OCI-LY7 (cell line): Measurements from ENCODE around the gene SYT2. TPM values are rescaled to one million over a fixed set of nuclear protein-coding genes. Genes with fewer than 3 reads are reported as not detected.

Source experiments
- BruUV-seq: library from RNA; stranded (reverse); fragments of 400-500 nt; replicated peaks from 2 replicates; lab custom pipeline; 2021; lab: Mats Ljungman, UMichigan
- CTCF ChIA-PET: fragments of 300-600 bp; sonication (Branson Sonifier 250); formaldehyde crosslinking; loops from one replicate; lab custom pipeline; 2022; ENCODE audit warnings: antibody characterized with exemption; ENCODE audit not compliant: unreplicated experiment; lab: Charles Lee
- POLR2A ChIA-PET: fragments of 300-600 bp; sonication (Branson Sonifier 250); formaldehyde crosslinking; loops from one replicate; lab custom pipeline; 2022; ENCODE audit warnings: antibody characterized with exemption; lab: Charles Lee
- DNase-seq: peaks from one replicate; pipeline ENCODE4 v3.0.0-alpha.2; 2015; ENCODE audit warnings: low spot score
- H2AFZ ChIP-seq: fragments of 200-600 bp; sonication (generic), shearing (Covaris generic); 2 replicates; pipeline ENCODE4 v1.6.1; 2014; ENCODE audit warnings: mild to moderate bottlenecking, antibody characterized with exemption, low read length, moderate library complexity
- H3K27ac ChIP-seq: fragments of 200-600 bp; sonication (generic); 2 replicates; pipeline ENCODE4 v1.5.1; 2014; ENCODE audit warnings: mixed run types, low read depth, mild to moderate bottlenecking, moderate library complexity, low read length, inconsistent platforms; ENCODE audit not compliant: poor library complexity, severe bottlenecking
- H3K36me3 ChIP-seq: fragments of 200-600 bp; sonication (generic); 2 replicates; pipeline ENCODE4 v1.6.1; 2014; ENCODE audit warnings: mild to moderate bottlenecking, antibody characterized with exemption, low read length, moderate library complexity, mixed read lengths; ENCODE audit not compliant: insufficient read depth
- H3K4me1 ChIP-seq: fragments of 200-600 bp; sonication (generic); 2 replicates; pipeline ENCODE4 v1.5.1; 2014; ENCODE audit warnings: mild to moderate bottlenecking, low read length; ENCODE audit not compliant: insufficient read depth, poor library complexity, severe bottlenecking
- H3K4me2 ChIP-seq: fragments of 200-600 bp; sonication (generic); 2 replicates; pipeline ENCODE4 v1.6.1; 2014; ENCODE audit warnings: mild to moderate bottlenecking, low read length
- H3K4me3 ChIP-seq: fragments of 200-600 bp; sonication (generic); 2 replicates; pipeline ENCODE4 v1.5.1; 2014; ENCODE audit warnings: mild to moderate bottlenecking, low read depth, low read length; ENCODE audit not compliant: poor library complexity, severe bottlenecking
- H3K79me2 ChIP-seq: fragments of 200-600 bp; sonication (generic); 2 replicates; pipeline ENCODE4 v1.6.1; 2016; ENCODE audit warnings: low read depth, mild to moderate bottlenecking, low read length, moderate library complexity, mixed read lengths; ENCODE audit not compliant: insufficient read depth
- H3K9me2 ChIP-seq: fragments of 200-600 bp; sonication (generic); 2 replicates; pipeline ENCODE4 v1.6.1; 2016; ENCODE audit warnings: mild to moderate bottlenecking, low read length, mixed read lengths; ENCODE audit not compliant: insufficient read depth
- H3K9me3 ChIP-seq: fragments of 200-600 bp; sonication (generic); 2 replicates; pipeline ENCODE4 v1.6.1; 2014; ENCODE audit warnings: mild to moderate bottlenecking, mixed run types, low read length, mixed read lengths
- H4K20me1 ChIP-seq: fragments of 200-600 bp; sonication (generic); 2 replicates; pipeline ENCODE4 v1.6.1; 2014; ENCODE audit warnings: mild to moderate bottlenecking, antibody characterized with exemption, low read length, moderate library complexity, mixed read lengths; ENCODE audit not compliant: insufficient read depth
- CTCF ChIP-seq: fragments of 200-600 bp; sonication (generic); conservative IDR thresholded peaks from 2 replicates; pipeline ENCODE4 v1.5.1; 2014; ENCODE audit warnings: mild to moderate bottlenecking, antibody characterized with exemption, low read length, moderate library complexity, mixed read lengths
- EZH2phosphoT487 ChIP-seq: fragments of 200-600 bp; sonication (generic); IDR thresholded peaks from 2 replicates; pipeline ENCODE4 v1.6.1; 2018; ENCODE audit warnings: low read depth, borderline replicate concordance, mild to moderate bottlenecking, mixed run types, antibody characterized with exemption, low read length, moderate library complexity, mixed read lengths
- intact Hi-C: fragments of 100-400 bp; cut with micrococcal nuclease; formaldehyde crosslinking; loops from one replicate; pipeline ENCODE4 v1.10.0; 2022; ENCODE audit not compliant: unreplicated experiment
- total RNA-seq, 2 experiments: library from RNA; depleted of rRNA in 1 of 2; stranded (reverse); fragments of >200 nt in 1 of 2; shearing (Covaris generic) in 1 of 2; gene quantifications; 2 replicates each; pipeline ENCODE4 v1.2.3, GENCODE V29; 2014 to 2022

The SYT2 gene
- total RNA-seq, 2 experiments from 2014 or later: not detected

GRCh38 chr1:202658251-202658759, 51.9 kb downstream of the SYT2 start:
- no peaks in the 10 kb centered on the region for H3K9me2 ChIP-seq
- no peak for TF ChIP-seq EZH2phosphoT487
- no peak for TF ChIP-seq CTCF
- intact Hi-C loops: no loop called here
- H2AFZ ChIP-seq: no peak overlapping the region
- no peaks in the 10 kb centered on the region for H3K36me3 ChIP-seq
- no peaks in the 10 kb centered on the region for H3K9me3 ChIP-seq
- ChIA-PET POLR2A (interaction anchor here (0.6 kb wide), 1 partner anchor 1067 kb away, joined by 3 read pairs; no protein-coding TSS in a partner anchor), CTCF (no interaction called here)
- no TSS peak for BruUV-seq
- H3K27ac ChIP-seq: no peak overlapping the region
- no peaks in the 10 kb centered on the region for H4K20me1 ChIP-seq
- no peaks in the 10 kb centered on the region for H3K4me1 ChIP-seq
- no peak overlapping the region for H3K4me3 ChIP-seq
- DNase-seq: no peak
- no peak overlapping the region for H3K4me2 ChIP-seq
- H3K79me2 ChIP-seq: no peaks in the 10 kb centered on the region

DNA sequence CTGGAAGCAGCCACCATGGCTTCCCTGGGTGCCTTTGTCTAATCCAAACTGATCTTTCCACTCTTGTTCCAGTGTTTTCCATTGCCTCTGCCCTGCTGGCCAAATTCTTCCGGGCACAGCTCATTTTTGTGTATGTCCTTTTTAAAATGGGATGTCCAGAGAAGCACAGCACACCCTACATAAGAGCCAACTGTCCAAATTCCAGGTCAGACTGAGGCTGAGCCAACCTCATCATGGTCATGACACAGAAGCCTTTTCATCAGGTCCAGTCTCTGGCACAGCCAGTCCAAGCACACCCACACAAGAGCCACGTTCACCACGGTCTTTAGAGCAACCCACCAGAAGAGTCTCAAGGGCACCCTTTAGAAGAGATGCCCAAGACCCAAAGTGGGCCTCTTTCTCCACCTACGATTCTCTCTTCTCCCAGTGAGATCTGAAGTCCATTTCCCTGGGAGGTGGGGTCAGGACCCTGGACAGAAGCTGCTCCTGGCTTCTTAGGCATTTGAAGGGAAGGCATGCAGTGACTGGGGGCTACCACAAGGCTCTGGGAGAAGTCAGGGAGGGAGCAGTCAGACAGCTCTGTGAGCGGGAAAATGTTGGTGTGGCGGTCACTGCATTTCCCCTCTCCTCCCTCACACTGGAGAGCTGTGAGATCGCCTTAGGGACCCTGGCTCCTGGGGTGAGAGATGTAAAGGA, 53.2 kb downstream of the SYT2 start:
- Histone ChIP-seq H3K36me3 (no peaks in the 10 kb centered on the region), H3K4me2 (no peak overlapping the region), H3K4me1 (no peaks in the 10 kb centered on the region), H3K4me3 (no peak overlapping the region), H4K20me1 (no peaks in the 10 kb centered on the region), H2AFZ (no peak overlapping the region), H3K79me2 (no peaks in the 10 kb centered on the region), H3K9me3 (no peaks in the 10 kb centered on the region), H3K27ac (no peak overlapping the region), H3K9me2 (no peaks in the 10 kb centered on the region)
- POLR2A ChIA-PET: interaction anchor here (0.6 kb wide), 1 partner anchor 17 kb away, joined by 3 read pairs; no protein-coding TSS in a partner anchor
- BruUV-seq: no TSS peak
- intact Hi-C loops: no loop called here
- no peak for TF ChIP-seq EZH2phosphoT487
- no peak for TF ChIP-seq CTCF
- DNase-seq: no peak
- CTCF ChIA-PET: no interaction called here

DNA sequence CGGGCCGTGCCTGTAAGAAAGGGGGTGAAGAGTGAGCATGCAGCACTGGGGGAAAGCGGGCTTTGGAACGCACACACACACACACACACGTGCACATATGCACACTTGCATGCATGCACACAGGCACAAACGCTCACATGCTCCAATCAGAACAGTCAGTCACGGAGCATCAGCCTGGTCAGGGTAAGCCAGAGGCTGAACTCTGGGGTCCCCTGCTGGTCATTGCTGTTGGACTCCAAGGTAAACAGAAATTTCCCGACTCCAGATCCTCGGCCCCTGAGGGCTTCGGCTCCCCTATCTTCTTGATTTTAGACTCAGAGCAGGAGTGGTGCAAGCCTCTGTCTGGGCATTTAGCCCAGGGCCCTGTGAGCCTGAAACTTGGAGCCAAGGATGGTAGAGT, 54.2 kb downstream of the SYT2 start:
- H3K4me1 ChIP-seq: no peaks in the 10 kb centered on the region
- no peak overlapping the region for H2AFZ ChIP-seq
- no peak overlapping the region for H3K4me3 ChIP-seq
- DNase-seq: no peak
- BruUV-seq: no TSS peak
- TF ChIP-seq CTCF: no peak
- TF ChIP-seq EZH2phosphoT487: no peak
- H3K9me3 ChIP-seq: no peaks in the 10 kb centered on the region
- intact Hi-C loops: no loop called here
- H3K9me2 ChIP-seq: no peaks in the 10 kb centered on the region
- H3K79me2 ChIP-seq: no peaks in the 10 kb centered on the region
- H4K20me1 ChIP-seq: no peaks in the 10 kb centered on the region
- no peaks in the 10 kb centered on the region for H3K36me3 ChIP-seq
- ChIA-PET CTCF (no interaction called here), POLR2A (interaction anchor here (0.7 kb wide), 1 partner anchor 72 kb away, joined by 3 read pairs; no protein-coding TSS in a partner anchor)
- H3K27ac ChIP-seq: no peak overlapping the region
- no peak overlapping the region for H3K4me2 ChIP-seq
